GM12873 (cell line): ENCODE measurements around the gene LRTM2.

Experiments
- CTCF ChIP-seq: IDR thresholded peaks from 2 replicates; pipeline ENCODE4 v1.5.1; 2012; ENCODE audit warnings: low read depth, mild to moderate bottlenecking, moderate library complexity, low read length, control low read depth; ENCODE audit not compliant: insufficient read depth; ENCODE audit errors: missing control alignments

The LRTM2 gene

GRCh38 chr12:1882405-1882804 is 62.0 kb downstream of the LRTM2 start:
- no peak for TF ChIP-seq CTCF

DNA sequence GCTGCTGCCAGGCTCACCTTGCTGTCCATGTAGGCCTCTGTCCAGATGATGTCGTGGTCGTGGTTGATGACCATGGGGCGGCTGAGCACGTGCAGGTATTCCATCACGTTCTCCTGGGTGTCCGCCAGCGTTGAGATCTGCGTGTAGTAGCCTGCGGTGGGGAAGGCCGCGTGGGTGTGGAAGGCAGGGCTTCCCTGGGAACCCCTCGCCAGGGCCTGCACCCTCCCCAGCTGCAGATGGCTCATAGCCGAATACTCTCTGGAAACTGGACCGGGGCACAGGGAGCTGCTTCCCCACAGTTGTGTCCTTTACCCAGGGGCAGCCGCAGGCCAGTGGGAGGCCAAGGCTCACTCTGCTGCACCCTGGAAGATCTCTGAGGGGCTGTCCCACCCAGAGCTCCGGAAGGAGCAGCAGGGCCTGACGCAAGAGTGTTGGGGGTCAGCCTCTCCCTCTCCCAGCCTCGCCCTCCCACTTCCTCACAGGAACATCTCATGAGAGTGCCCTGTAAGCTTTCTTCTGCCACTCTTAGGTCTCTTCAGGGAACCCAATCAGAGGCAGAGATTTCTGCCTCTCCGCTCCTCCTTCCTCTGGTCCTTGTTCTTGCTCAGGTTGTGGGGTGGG is 62.6 kb downstream of the LRTM2 start:
- no peak for TF ChIP-seq CTCF

GRCh38 chr12:1883513-1883912 is 63.1 kb downstream of the LRTM2 start:
- TF ChIP-seq CTCF = no peak

- TF ChIP-seq CTCF = no peak
Measured at GRCh38 chr12:1884651-1885050, 64.3 kb downstream of the LRTM2 start.

GRCh38 chr12:1885082-1885596 is 64.8 kb downstream of the LRTM2 start:
- no peak for TF ChIP-seq CTCF

- TF ChIP-seq CTCF = no peak
Measured at GRCh38 chr12:1885599-1886245, 65.4 kb downstream of the LRTM2 start.
